Testis (tissue), 3 donors: ENCODE measurements around the gene C1RL. TPM values are rescaled to one million over a fixed set of nuclear protein-coding genes. Genes with fewer than 3 reads are reported as not detected.

ENCODE experiments used
- DNase-seq: peaks from one replicate; pipeline ENCODE4 v3.0.0-alpha.2; 2019
- H3K27ac ChIP-seq, 2 donors: fragments of 200-600 bp; sonication (generic); one replicate each; pipeline ENCODE4 v1.5.1; 2019
- H3K27me3 ChIP-seq: fragments of 200-600 bp; sonication (generic); one replicate; pipeline ENCODE4 v1.5.1; 2019
- H3K36me3 ChIP-seq: fragments of 200-600 bp; sonication (generic); one replicate; pipeline ENCODE4 v1.5.1; 2017; ENCODE audit warnings: low read depth; ENCODE audit errors: missing control alignments
- H3K4me1 ChIP-seq: fragments of 200-600 bp; sonication (generic); one replicate; pipeline ENCODE4 v1.5.1; 2019
- H3K4me3 ChIP-seq, 2 donors: fragments of 200-600 bp; sonication (generic); one replicate each; pipeline ENCODE4 v1.5.1; 2017 to 2019
- H3K9me3 ChIP-seq: fragments of 200-600 bp; sonication (generic); one replicate; pipeline ENCODE4 v1.5.1; 2017
- POLR2A ChIP-seq: fragments of 450-650 bp; IDR thresholded peaks from one replicate; pipeline ENCODE4 v1.6.1; 2017; ENCODE audit warnings: antibody characterized with exemption, mild to moderate bottlenecking, moderate library complexity
- WGBS, 2 donors: methylation state at CpG; one replicate each; pipeline ENCODE4 v1.1.5; 2018; 5-methylcytosine and 5-hydroxymethylcytosine counted together
- intact Hi-C: fragments of 100-400 bp; cut with DNase I; formaldehyde crosslinking; loops from one replicate; pipeline ENCODE4 v1.15.1; 2023; ENCODE audit warnings: low total_unique reads
- polyA plus RNA-seq: library from polyadenylated mRNA; stranded (reverse); fragments of 350-450 nt; fragmentation: Illumina TruSeq; extraction: RNeasy Lipid Tissue Mini Kit (QIAGEN cat#74804); gene quantifications from one replicate; pipeline ENCODE4 v1.2.3, GENCODE V29; 2014; ENCODE audit warnings: low read depth, low replicate concordance; ENCODE audit not compliant: insufficient read depth
- total RNA-seq, 2 donors: library from RNA; depleted of rRNA; stranded (reverse); fragments of >200 nt; gene quantifications; one replicate each; pipeline ENCODE4 v1.2.3, GENCODE V29; 2016
- TF ChIP-seq, protein P1 (sequence below), 3 experiments: fragments of 450-650 bp in 2 of 3; fragments of 200-600 bp in 1 of 3; sonication (generic) in 1 of 3; IDR thresholded peaks; one replicate each; pipeline ENCODE4 v1.5.1; 2016 to 2019; ENCODE audit warnings: antibody characterized with exemption in 3 of 3, mild to moderate bottlenecking in 2 of 3, moderate library complexity in 1 of 3

The C1RL gene
- total and polyA plus RNA-seq, 3 donors from 2014 or later, result 19.8 to 31.8 (median 23.9) TPM

DNA sequence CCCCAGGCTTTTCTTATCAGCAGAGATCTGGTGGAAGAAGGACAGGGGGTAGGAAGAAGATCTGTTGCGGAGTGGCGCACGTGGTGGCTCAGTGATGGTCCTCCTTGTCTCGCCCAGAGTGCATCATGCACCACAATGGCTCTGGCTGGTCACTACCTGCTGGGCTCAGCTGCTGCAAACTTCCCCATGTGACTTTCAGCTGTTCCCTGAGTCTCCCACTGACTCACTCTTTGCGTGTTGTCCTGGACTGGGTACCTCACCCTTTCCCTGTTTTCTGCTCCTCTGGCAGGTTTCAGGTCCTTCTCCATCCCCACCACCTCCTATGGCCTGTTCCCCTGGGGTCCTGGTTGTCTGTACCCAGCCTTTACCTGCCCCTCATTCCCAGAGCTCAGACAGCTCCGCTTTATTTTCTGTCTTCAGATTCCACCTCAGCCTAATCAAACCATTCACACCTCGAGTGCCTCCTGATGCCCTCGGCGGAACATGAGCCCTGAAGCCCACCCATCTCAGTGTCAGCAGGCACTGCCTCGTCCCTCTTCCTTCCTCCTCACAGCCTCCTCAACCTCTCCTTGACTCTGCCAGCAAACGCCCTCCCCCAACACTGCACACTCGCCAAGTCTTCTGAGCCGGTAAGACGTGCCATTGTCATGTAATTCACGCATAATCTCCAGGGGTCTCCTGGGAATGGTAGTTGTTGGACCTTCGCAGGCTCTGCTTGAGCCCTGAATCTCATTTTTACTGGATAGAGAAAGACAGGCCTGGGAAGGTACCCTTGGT is 18.6 kb downstream of the C1RL start:
- Histone ChIP-seq H3K9me3 (no peaks in the 10 kb centered on the region), H3K27me3 (no peaks in the 10 kb centered on the region), H3K4me3 (peak overlapping the region in 1 of 2 donors; percentile 58), H3K27ac (peak overlapping the region; percentile 61 to 79), H3K36me3 (no peaks in the 10 kb centered on the region), H3K4me1 (peaks cover 15% of the 10 kb centered on the region)
- intact Hi-C loops, result loop anchor here (10.0 kb wide), 1 partner anchor 146 kb away; the partner anchor contains the start of genes C12orf57 and RNU7-1
- peak; percentile 16 for DNase-seq
- TF ChIP-seq POLR2A, result no peak
- TF ChIP-seq, protein P1, sequence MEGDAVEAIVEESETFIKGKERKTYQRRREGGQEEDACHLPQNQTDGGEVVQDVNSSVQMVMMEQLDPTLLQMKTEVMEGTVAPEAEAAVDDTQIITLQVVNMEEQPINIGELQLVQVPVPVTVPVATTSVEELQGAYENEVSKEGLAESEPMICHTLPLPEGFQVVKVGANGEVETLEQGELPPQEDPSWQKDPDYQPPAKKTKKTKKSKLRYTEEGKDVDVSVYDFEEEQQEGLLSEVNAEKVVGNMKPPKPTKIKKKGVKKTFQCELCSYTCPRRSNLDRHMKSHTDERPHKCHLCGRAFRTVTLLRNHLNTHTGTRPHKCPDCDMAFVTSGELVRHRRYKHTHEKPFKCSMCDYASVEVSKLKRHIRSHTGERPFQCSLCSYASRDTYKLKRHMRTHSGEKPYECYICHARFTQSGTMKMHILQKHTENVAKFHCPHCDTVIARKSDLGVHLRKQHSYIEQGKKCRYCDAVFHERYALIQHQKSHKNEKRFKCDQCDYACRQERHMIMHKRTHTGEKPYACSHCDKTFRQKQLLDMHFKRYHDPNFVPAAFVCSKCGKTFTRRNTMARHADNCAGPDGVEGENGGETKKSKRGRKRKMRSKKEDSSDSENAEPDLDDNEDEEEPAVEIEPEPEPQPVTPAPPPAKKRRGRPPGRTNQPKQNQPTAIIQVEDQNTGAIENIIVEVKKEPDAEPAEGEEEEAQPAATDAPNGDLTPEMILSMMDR (IDR thresholded peaks at IDR 0.05), result no peak
- 69 to 70% methylated on average over 16 of the region's 16 CpGs for WGBS, 2 donors

DNA sequence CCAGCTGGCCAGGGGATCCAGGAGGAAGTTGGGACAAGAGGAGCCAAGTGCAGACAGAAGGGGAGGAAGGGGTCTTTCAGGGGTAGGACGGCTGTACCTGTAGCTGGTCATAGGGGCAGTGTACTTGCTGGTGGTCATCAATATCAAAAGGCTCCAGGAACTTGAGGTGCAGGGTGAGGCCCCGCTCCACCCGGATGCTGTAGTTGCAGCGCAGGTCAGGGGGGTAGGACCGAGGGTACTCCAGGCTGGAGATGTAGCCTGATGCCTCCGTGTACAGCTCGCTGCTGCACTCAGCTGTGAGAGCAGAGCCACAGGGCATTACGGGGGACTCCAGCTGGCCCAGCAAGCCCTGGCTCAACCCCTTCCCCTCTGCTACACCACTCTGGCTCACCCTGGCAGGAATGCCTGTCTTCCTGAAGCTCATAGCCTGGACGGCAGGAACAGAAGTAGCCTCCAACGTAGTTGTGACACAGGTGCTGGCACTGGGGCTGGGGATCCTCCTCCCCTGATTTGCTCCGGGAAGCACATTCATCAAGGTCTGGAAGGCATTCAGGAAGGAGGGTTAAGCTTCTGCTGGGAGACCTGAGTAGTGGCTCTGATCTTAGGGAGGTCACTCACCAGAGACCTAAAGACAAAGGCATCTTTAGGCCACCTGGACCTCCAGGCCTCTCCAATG is 19.7 kb downstream of the C1RL start:
- H3K36me3 ChIP-seq, result no peaks in the 10 kb centered on the region
- intact Hi-C loops, result no loop called here
- TF ChIP-seq, protein P1 (IDR thresholded peaks at IDR 0.05), result no peak
- no peak for TF ChIP-seq POLR2A
- WGBS, 2 donors, result 75 to 76% methylated on average over 8 to 11 of the region's 11 CpGs
- H3K4me3 ChIP-seq, result no peak overlapping the region
- no peaks in the 10 kb centered on the region for H3K27me3 ChIP-seq
- no peaks in the 10 kb centered on the region for H3K9me3 ChIP-seq
- no peak for DNase-seq
- peaks cover 15% of the 10 kb centered on the region for H3K4me1 ChIP-seq
- peak overlapping the region in 1 of 2 donors; percentile 57 for H3K27ac ChIP-seq

- H3K4me3 ChIP-seq, result no peak overlapping the region
- no peak overlapping the region for H3K27ac ChIP-seq
- H3K4me1 ChIP-seq, result no peaks in the 10 kb centered on the region
- no peaks in the 10 kb centered on the region for H3K36me3 ChIP-seq
- no peaks in the 10 kb centered on the region for H3K27me3 ChIP-seq
- no peak for DNase-seq
- no peak for TF ChIP-seq POLR2A
- TF ChIP-seq, protein P1 (IDR thresholded peaks at IDR 0.05), result no peak
- intact Hi-C loops, result no loop called here
- no peaks in the 10 kb centered on the region for H3K9me3 ChIP-seq
These were observed 25.9 kb downstream of the C1RL start for GRCh38 chr12:7083125-7083524.

DNA sequence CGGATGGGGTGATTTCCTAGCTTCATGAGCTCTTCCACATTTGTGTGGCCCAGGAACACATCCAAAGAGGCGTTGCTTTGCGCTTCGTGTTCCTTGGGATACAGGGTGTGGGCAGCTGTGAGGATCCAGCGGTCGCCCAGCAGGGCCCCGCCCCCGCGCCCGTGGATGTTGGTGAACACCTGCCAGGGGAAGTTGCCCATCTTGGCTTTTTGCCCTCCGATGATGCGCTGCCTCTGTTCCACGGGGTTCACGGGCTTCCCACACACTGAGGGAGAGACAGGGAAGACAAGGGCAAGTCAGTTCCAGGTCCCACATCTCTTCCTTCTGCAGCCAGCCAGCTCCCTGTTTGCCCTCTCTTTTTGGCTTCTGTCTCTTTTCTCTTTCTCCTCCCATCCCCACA is 28.0 kb downstream of the C1RL start:
- Histone ChIP-seq H3K27me3 (no peaks in the 10 kb centered on the region), H3K9me3 (no peaks in the 10 kb centered on the region), H3K36me3 (no peaks in the 10 kb centered on the region), H3K4me3 (no peak overlapping the region), H3K27ac (no peak overlapping the region), H3K4me1 (no peaks in the 10 kb centered on the region)
- 91% methylated on average over 14 of the region's 14 CpGs for WGBS, 2 donors
- DNase-seq, result no peak
- no peak for TF ChIP-seq POLR2A
- TF ChIP-seq, protein P1 (IDR thresholded peaks at IDR 0.05), result no peak
- intact Hi-C loops, result no loop called here
